K562 (cell line): ENCODE data around the gene PHETA2. TPM values are rescaled to one million over a fixed set of nuclear protein-coding genes. Genes with fewer than 3 reads are reported as not detected.

Experiments
- CBX2 ChIP-seq: fragments of 200-600 bp; sonication (generic); IDR thresholded peaks from one replicate; pipeline ENCODE4 v1.6.1; 2012; ENCODE audit warnings: mild to moderate bottlenecking, low read length, inconsistent platforms; ENCODE audit not compliant: insufficient read depth, poor library complexity, severe bottlenecking
- CHCHD3 ChIP-seq: fragments of 250-450 bp; sonication (Bioruptor Pico); IDR thresholded peaks from 2 replicates; pipeline ENCODE4 v2.1.2; 2022; ENCODE audit warnings: mild to moderate bottlenecking
- DMBX1 ChIP-seq: fragments of 250-450 bp; sonication (Bioruptor Pico); IDR thresholded peaks from 2 replicates; pipeline ENCODE4 v1.8.0; 2022; ENCODE audit warnings: inconsistent platforms, mild to moderate bottlenecking, moderate library complexity, borderline replicate concordance
- ELF1 ChIP-seq: fragments of 200-800 bp; sonication (Bioruptor generic); IDR thresholded peaks from 2 replicates; pipeline ENCODE4 v1.6.1; 2016; ENCODE audit warnings: missing genetic modification characterization, missing compliant biosample characterization
- FOXK2 ChIP-seq, 2 experiments: fragments of 450-650 bp; IDR thresholded peaks in 1 of 2; conservative IDR thresholded peaks in 1 of 2; 2 replicates each; pipeline ENCODE4 v1.6.1; 2016; ENCODE audit warnings: low read depth in 2 of 2, mild to moderate bottlenecking in 1 of 2
- FOXM1 ChIP-seq, 2 experiments: fragments of 450-650 bp in 1 of 2; sonication (generic) in 1 of 2; formaldehyde crosslinking in 1 of 2; IDR thresholded peaks; 2 replicates each; pipeline versions ENCODE4 v1.6.1 to v1.9.0; 2017 to 2022; ENCODE audit warnings: low read depth in 2 of 2, mild to moderate bottlenecking in 2 of 2, missing genetic modification reagents in 1 of 2, moderate library complexity in 1 of 2
- FOXP1 ChIP-seq: sonication (generic); formaldehyde crosslinking; IDR thresholded peaks from 2 replicates; pipeline ENCODE4 v1.8.0; 2022; ENCODE audit warnings: mild to moderate bottlenecking, missing genetic modification reagents
- GTF2E2 ChIP-seq: fragments of 200-800 bp; sonication (Bioruptor generic); IDR thresholded peaks from 2 replicates; pipeline ENCODE4 v1.6.1; 2016; ENCODE audit warnings: missing genetic modification characterization, missing compliant biosample characterization
- HDAC6 ChIP-seq: IDR thresholded peaks from 2 replicates; pipeline ENCODE4 v1.6.1; 2012; ENCODE audit warnings: low read depth, mild to moderate bottlenecking, control low read depth, inconsistent platforms, low read length, moderate library complexity
- HNRNPK ChIP-seq: fragments of 200-400 bp; formaldehyde crosslinking; IDR thresholded peaks from one replicate; pipeline ENCODE4 v1.6.1; 2018; ENCODE audit warnings: mild to moderate bottlenecking, low read depth, low read length; ENCODE audit not compliant: poor library complexity, severe bottlenecking
- KHSRP ChIP-seq: fragments of 450-650 bp; IDR thresholded peaks from 2 replicates; pipeline ENCODE4 v1.6.1; 2017
- MED1 ChIP-seq: sonication (generic); formaldehyde crosslinking; IDR thresholded peaks from 2 replicates; pipeline ENCODE4 v1.8.1; 2023; ENCODE audit warnings: missing genetic modification reagents, borderline replicate concordance
- NONO ChIP-seq, 2 experiments: fragments of 200-400 bp in 1 of 2; fragments of 450-650 bp in 1 of 2; formaldehyde crosslinking in 1 of 2; IDR thresholded peaks; 2 replicates each; pipeline ENCODE4 v1.6.1; 2017; ENCODE audit warnings: low read depth in 2 of 2, mild to moderate bottlenecking in 2 of 2, moderate library complexity in 2 of 2, low read length in 1 of 2
- PML ChIP-seq: IDR thresholded peaks from 2 replicates; pipeline ENCODE4 v1.6.1; 2012; ENCODE audit warnings: low read length, inconsistent platforms
- POLR2H ChIP-seq: IDR thresholded peaks from 2 replicates; pipeline ENCODE4 v1.6.1; 2016; ENCODE audit warnings: missing genetic modification characterization, low read depth, mild to moderate bottlenecking, control low read depth, missing compliant biosample characterization, moderate library complexity
- RAD21 ChIP-seq, 2 experiments: fragments of 250-450 bp in 1 of 2; fragments of 450-650 bp in 1 of 2; sonication (Bioruptor Pico) in 1 of 2; formaldehyde crosslinking in 1 of 2; IDR thresholded peaks in 1 of 2; conservative IDR thresholded peaks in 1 of 2; 2 replicates each; pipeline versions ENCODE4 v1.4.0 to v1.8.0; 2020 to 2022; ENCODE audit warnings: mild to moderate bottlenecking in 2 of 2, moderate library complexity in 1 of 2
- RB1 ChIP-seq: fragments of 450-650 bp; IDR thresholded peaks from 2 replicates; pipeline ENCODE4 v1.6.1; 2017; ENCODE audit warnings: low read depth, mild to moderate bottlenecking
- RFX7 ChIP-seq: fragments of 250-450 bp; sonication (Bioruptor Pico); IDR thresholded peaks from 2 replicates; pipeline ENCODE4 v1.5.1; 2021; ENCODE audit warnings: mild to moderate bottlenecking
- ZNF12 ChIP-seq: sonication (generic); formaldehyde crosslinking; IDR thresholded peaks from 2 replicates; pipeline ENCODE4 v1.4.0; 2020; ENCODE audit warnings: mild to moderate bottlenecking, missing genetic modification reagents
- ZNF165 ChIP-seq: fragments of 250-450 bp; sonication (Bioruptor Pico); IDR thresholded peaks from 2 replicates; pipeline ENCODE4 v1.4.0; 2020; ENCODE audit warnings: borderline replicate concordance
- ZNF436 ChIP-seq: fragments of 250-450, 450-650 bp; sonication (Bioruptor Pico); formaldehyde crosslinking; IDR thresholded peaks from 2 replicates; pipeline ENCODE4 v1.7.0; 2020; ENCODE audit warnings: mild to moderate bottlenecking
- polyA plus RNA-seq, 8 experiments: library from polyadenylated mRNA; depleted of rRNA in 4 of 8; stranded (reverse) in 5 of 8; unstranded in 3 of 8; fragments of >200 nt; fragmentation: Nextera tagmentation in 2 of 8; fragmentation: Illumina TruSeq in 1 of 8; extraction: Ambion mirVana in 2 of 8; extraction: Trizol in 1 of 8; gene quantifications; 2 replicates each; pipeline versions ENCODE4 v1.2.1 to v1.2.3, GENCODE V29; 2011 to 2014; ENCODE audit warnings: inconsistent platforms in 1 of 8, missing spikeins in 1 of 8
- total RNA-seq, 7 experiments: library from RNA; depleted of rRNA in 6 of 7; stranded (reverse); fragments of >200 nt in 6 of 7; fragmentation: Illumina TruSeq in 2 of 7; extraction: Trizol in 2 of 7; gene quantifications; 2 replicates each; pipeline versions ENCODE4 v1.2.1 to v1.2.3, GENCODE V29; 2011 to 2021; ENCODE audit warnings: low replicate concordance in 1 of 7
- TF ChIP-seq, protein P1 (sequence below): fragments of 250-450 bp; sonication (Bioruptor Pico); IDR thresholded peaks from 2 replicates; pipeline ENCODE4 v1.5.0; 2021; ENCODE audit warnings: mild to moderate bottlenecking, moderate library complexity
- TF ChIP-seq, protein P2 (sequence below): IDR thresholded peaks from 2 replicates; pipeline ENCODE4 v1.6.1; 2014; ENCODE audit warnings: antibody characterized with exemption

PHETA2 gene
- total and polyA plus RNA-seq, 9 of the 15 experiments (the other 6 are each of a cell fraction or from before 2014, with no cell fraction given) = 0.07 to 0.22 (median 0.08) TPM; not detected in 5

DNA sequence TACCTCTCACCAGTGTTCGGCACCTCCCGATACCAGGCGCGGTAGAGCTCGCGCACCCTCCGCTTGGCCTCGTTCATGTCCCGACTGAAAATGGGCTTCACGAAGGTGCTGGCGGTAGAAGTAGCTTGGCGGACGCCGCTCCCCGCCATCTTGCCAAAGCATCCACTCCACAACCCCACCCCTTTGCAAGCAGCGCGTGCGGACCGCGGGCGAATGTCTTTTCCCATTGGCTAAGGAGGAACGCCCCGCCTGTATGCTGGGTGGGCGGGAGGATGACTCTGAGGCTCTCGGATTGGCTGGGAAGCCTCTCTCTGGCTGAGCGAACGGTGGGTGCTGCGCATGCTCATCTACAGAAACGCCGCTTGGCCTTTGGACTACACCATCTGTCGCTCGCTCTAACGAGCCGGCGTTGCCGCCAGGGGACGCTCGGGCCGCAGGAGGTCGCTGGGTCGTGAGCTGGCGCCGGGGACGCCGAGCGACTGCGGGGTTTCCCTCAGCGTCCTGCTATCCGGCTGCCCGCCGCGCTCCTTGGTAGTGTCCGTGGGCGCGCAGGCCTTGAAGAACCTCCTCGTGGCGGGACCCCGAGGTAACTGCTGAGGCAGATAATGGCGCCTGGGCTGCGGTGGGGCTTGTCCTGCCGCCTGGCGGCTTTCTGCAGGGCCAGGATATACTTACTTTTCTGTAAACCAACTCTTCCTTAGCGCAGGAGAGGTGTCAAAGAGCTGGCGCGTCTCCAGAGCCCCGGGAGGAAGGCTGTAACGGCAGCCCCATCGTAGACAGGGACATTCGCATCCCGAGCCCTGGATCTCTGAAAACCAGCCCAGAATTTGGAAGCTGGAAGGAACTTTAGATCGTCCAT is 16.8 kb downstream of the PHETA2 start, which contains the start of gene NDUFA6 (continued):
- TF ChIP-seq, protein P1, sequence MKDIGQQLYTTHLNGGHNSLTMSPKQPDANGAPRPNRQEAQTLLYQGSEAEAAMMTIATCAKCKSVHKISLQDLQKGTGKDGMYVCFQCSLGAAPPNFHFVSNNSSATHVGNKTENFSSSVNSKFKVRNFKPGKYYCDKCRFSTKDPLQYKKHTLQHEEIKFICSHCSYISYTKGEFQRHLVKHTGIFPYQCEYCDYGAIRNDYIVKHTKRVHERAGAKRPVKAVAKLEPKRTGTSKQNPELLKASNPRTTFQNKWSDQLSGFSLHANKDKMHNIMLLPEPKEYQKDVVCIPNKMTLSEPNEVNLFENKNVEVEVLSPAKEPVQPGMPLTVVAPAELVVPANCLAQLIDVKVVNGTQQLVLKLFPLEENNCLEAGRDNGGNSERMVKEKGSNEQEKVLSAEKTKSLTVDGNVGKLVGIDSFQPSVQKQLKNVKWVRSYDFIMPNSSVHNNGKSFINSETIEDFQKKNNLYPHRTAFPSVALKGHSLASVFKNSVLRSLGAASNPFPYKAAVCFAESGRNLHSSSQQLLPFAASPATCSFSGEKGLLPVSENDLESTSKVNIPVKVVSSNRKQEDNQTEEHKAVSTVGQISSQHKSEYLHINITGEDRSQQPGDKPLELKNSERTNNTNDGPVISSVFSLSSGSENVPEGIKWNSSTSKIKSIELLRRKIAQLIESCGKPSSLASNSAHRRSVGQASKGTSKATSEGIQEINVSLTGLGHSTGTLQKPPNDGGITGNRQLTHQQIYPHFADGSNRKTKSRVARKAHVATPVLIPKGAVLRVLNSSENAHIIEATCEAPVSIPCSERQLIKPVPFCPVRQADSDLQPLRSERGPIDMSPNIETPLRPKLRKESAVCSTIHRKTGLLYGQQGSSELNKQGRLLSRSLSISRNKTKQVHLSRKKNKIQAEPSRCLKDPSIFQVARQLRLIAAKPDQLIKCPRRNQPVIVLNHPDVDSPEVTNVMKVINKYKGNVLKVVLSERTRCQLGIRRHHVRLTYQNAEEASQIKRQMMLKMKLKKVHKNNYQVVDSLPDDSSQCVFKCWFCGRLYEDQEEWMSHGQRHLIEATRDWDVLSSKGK (CRISPR knock-in tag) = no peak
- TF ChIP-seq CHCHD3 (CRISPR knock-in tag) (no peak), ZNF436 (CRISPR knock-in tag) (no peak), RAD21 (CRISPR knock-in tag; conservative IDR thresholded peaks at IDR 0.05 in 1 of 2, IDR thresholded peaks at IDR 0.05 in 1 of 2) (peak; percentile 77 to 89), KHSRP (no peak), ELF1 (no peak), CBX2 (no peak), FOXM1 (IDR thresholded peaks at IDR 0.05; ENCODE audit: low read depth) (no peak), FOXM1 (CRISPR knock-in tag; IDR thresholded peaks at IDR 0.05; ENCODE audit: low read depth) (no peak), ZNF165 (CRISPR knock-in tag) (no peak), GTF2E2 (tag) (no peak; the same call in 1 of the 2 replicates), RFX7 (CRISPR knock-in tag) (no peak), PML (0 out of 2 replicates have a peak, but pooled peaks have one; percentile 33), FOXK2 (conservative IDR thresholded peaks at IDR 0.05 in 1 of 2, IDR thresholded peaks at IDR 0.05 in 1 of 2; ENCODE audit: low read depth in 2 of 2) (no peak; a peak in 1 of 4 replicates), HNRNPK (no peak), POLR2H (peak; percentile 88), DMBX1 (CRISPR knock-in tag) (no peak), RB1 (peak; percentile 85), NONO (IDR thresholded peaks at IDR 0.05; ENCODE audit: low read depth in 2 of 2, low read length in 1 of 2) (peak in 1 of 2 experiments; percentile 73; a peak in 1 of 4 replicates), ZNF12 (CRISPR knock-in tag) (no peak), MED1 (no peak), FOXP1 (CRISPR knock-in tag) (0 out of 2 replicates have a peak, but pooled peaks have one; percentile 73), HDAC6 (no peak)
- TF ChIP-seq, protein P2, sequence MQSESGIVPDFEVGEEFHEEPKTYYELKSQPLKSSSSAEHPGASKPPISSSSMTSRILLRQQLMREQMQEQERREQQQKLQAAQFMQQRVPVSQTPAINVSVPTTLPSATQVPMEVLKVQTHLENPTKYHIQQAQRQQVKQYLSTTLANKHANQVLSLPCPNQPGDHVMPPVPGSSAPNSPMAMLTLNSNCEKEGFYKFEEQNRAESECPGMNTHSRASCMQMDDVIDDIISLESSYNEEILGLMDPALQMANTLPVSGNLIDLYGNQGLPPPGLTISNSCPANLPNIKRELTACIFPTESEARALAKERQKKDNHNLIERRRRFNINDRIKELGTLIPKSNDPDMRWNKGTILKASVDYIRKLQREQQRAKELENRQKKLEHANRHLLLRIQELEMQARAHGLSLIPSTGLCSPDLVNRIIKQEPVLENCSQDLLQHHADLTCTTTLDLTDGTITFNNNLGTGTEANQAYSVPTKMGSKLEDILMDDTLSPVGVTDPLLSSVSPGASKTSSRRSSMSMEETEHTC = no peak
